ENCODE measurements around the gene PBX4. TPM values are rescaled to one million over a fixed set of nuclear protein-coding genes. Genes with fewer than 3 reads are reported as not detected.

PBX4 gene
- total and polyA plus RNA-seq, 12 donors = 0.28 to 6.3 (median 0.81) TPM; not detected in 4

DNA sequence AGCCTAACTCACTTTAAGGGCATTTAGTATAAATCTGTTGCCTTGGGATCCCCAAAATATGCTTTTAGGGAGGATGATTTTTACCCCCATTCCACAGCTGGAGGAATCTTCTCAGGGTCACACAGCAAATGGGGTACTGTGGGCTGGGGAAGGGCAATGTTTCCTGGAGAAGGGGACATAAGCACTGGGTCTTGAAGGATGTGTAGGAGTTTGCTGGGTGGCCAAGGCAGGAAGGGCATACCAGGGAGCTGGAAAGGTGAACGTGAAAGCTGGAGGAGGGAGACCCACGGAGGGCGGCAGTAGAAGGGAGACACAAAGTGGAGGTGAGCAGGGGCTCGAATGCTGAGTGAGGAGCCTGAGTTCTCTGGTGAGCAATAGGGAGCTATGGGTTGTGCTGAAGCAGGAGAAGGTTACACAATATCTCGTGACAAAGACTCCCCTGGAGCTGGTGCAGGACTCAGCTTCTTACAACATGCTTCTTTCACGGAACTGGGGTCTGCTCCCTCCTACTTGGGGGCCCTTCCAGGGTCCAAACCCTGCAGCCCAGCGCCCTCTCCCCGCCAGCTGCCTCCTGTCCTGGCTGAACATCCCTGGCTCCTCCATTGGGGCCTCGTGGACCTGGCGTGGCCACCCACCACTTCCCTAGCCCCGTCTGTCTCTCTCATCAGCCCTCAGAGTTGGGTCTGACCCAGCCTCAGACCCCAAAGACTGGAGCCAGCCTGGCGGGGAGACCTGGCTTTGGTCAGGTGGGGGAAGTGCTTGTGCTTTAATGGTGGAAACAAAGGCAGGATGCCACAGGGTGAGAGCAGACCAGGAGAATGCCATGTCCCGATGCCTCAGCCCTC, 69.3 kb downstream of the PBX4 start:
- Histone ChIP-seq H3K27ac (no peak overlapping the region), H3K4me1 (replicated peaks in 1 of 2) (no peaks in the 10 kb centered on the region), H3K27me3 (peaks cover 5% of the 10 kb centered on the region), H3K9me3 (replicated peaks in 1 of 3) (no peaks in the 10 kb centered on the region), H3K4me3 (no peak overlapping the region), H3K36me3 (replicated peaks in 1 of 2) (no peaks in the 10 kb centered on the region)
- no peak for DNase-seq
- TF ChIP-seq, protein P1, sequence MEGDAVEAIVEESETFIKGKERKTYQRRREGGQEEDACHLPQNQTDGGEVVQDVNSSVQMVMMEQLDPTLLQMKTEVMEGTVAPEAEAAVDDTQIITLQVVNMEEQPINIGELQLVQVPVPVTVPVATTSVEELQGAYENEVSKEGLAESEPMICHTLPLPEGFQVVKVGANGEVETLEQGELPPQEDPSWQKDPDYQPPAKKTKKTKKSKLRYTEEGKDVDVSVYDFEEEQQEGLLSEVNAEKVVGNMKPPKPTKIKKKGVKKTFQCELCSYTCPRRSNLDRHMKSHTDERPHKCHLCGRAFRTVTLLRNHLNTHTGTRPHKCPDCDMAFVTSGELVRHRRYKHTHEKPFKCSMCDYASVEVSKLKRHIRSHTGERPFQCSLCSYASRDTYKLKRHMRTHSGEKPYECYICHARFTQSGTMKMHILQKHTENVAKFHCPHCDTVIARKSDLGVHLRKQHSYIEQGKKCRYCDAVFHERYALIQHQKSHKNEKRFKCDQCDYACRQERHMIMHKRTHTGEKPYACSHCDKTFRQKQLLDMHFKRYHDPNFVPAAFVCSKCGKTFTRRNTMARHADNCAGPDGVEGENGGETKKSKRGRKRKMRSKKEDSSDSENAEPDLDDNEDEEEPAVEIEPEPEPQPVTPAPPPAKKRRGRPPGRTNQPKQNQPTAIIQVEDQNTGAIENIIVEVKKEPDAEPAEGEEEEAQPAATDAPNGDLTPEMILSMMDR (IDR thresholded peaks at IDR 0.05) = no peak
- no peak for TF ChIP-seq POLR2A (IDR thresholded peaks at IDR 0.05)
- 63 to 78% (median 74%) methylated on average over 13 of the region's 13 CpGs for WGBS, 4 donors
- intact Hi-C loops (cut with DNase I) = no loop called here

GRCh38 chr19:19547674-19548336, 70.7 kb downstream of the PBX4 start:
- H3K27ac ChIP-seq = no peak overlapping the region
- intact Hi-C loops (cut with DNase I) = no loop called here
- no peaks in the 10 kb centered on the region for H3K36me3 ChIP-seq (replicated peaks in 1 of 2)
- WGBS, 4 donors = 68 to 81% (median 70%) methylated on average over 4 to 15 of the region's 15 CpGs
- H3K4me3 ChIP-seq = no peak overlapping the region
- DNase-seq = no peak
- H3K27me3 ChIP-seq = peaks cover 9% of the 10 kb centered on the region
- H3K4me1 ChIP-seq (replicated peaks in 1 of 2) = no peaks in the 10 kb centered on the region
- TF ChIP-seq POLR2A (IDR thresholded peaks at IDR 0.05) = no peak
- TF ChIP-seq, protein P1 (IDR thresholded peaks at IDR 0.05) = no peak
- H3K9me3 ChIP-seq (replicated peaks in 1 of 3) = no peaks in the 10 kb centered on the region

DNA sequence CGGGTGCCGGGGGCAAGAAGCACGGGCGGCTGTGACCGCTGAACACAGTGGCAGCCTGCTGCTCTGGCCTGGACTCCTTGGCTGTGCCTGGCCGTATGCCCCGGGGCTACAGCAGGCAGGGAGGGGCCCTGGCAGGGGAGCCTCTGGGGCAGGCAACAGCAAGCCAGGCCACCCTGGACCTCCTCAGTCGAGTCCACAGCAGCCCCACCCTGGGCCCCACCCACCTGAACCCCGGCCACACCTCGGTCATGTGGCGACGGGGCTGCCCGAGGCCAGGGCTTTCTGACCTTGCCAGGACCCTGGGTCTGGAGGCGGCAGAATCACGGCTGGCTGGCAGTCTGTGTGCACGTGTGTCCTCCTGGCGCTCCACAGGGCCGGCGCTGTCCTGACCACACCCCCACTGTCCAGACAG, 71.7 kb downstream of the PBX4 start:
- Histone ChIP-seq H3K36me3 (replicated peaks in 1 of 2) (no peaks in the 10 kb centered on the region), H3K4me3 (no peak overlapping the region), H3K4me1 (replicated peaks in 1 of 2) (no peaks in the 10 kb centered on the region), H3K27ac (no peak overlapping the region), H3K9me3 (replicated peaks in 1 of 3) (no peaks in the 10 kb centered on the region), H3K27me3 (peaks cover 19% of the 10 kb centered on the region)
- intact Hi-C loops (cut with DNase I) = no loop called here
- 50 to 61% (median 57%) methylated on average over 2 to 19 of the region's 19 CpGs for WGBS, 4 donors
- no peak for DNase-seq
- TF ChIP-seq, protein P1 (IDR thresholded peaks at IDR 0.05) = no peak
- TF ChIP-seq POLR2A (IDR thresholded peaks at IDR 0.05) = no peak

DNA sequence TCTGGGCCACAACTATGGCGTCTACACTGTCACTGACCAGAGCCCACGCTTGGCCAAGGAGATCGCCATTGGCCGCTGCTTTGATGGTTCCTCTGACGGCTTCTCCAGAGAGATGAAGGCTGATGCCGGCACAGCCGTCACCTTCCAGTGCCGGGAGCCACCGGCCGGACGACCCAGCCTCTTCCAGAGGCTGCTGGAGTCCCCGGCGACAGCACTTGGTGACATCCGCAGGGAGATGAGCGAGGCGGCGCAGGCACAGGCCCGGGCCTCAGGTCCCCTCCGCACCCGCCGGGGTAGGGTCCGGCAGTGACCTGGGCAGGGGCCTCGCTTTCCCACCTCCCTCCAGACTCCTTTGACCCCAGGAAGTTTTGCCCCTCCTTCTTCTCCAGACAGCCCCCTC, 72.8 kb downstream of the PBX4 start:
- Histone ChIP-seq H3K27ac (no peak overlapping the region), H3K4me3 (no peak overlapping the region), H3K9me3 (replicated peaks in 1 of 3) (no peaks in the 10 kb centered on the region), H3K36me3 (replicated peaks in 1 of 2) (no peaks in the 10 kb centered on the region), H3K4me1 (replicated peaks in 1 of 2) (peaks cover 0 to 6% of the 10 kb centered on the region in 2 donors), H3K27me3 (peaks cover 30% of the 10 kb centered on the region)
- WGBS, 4 donors = 89 to 94% (median 92%) methylated on average over 17 to 23 of the region's 23 CpGs
- DNase-seq = no peak
- intact Hi-C loops (cut with DNase I) = no loop called here
- no peak for TF ChIP-seq POLR2A (IDR thresholded peaks at IDR 0.05)
- TF ChIP-seq, protein P1 (IDR thresholded peaks at IDR 0.05) = no peak

Data from adrenal gland (tissue), 12 donors.